Liver (tissue), 3 donors: ENCODE results near the gene PES1.

ENCODE experiments used
- ATF3 ChIP-seq: IDR thresholded peaks from 2 replicates; pipeline ENCODE4 v1.6.1; 2016; ENCODE audit warnings: antibody characterized with exemption
- CTCF ChIP-seq: fragments of 150-350 bp; IDR thresholded peaks from 2 replicates; pipeline ENCODE4 v1.5.1; 2017; ENCODE audit warnings: improper control_type of control experiment, low read depth, low read length; ENCODE audit not compliant: missing input control
- EGR1 ChIP-seq, 2 donors: IDR thresholded peaks; 2 replicates each; pipeline ENCODE4 v1.6.1; 2016 to 2018; ENCODE audit warnings: antibody characterized with exemption in 2 of 2, low read depth in 2 of 2
- FOXA1 ChIP-seq: IDR thresholded peaks from 2 replicates; pipeline ENCODE4 v1.6.1; 2016; ENCODE audit warnings: antibody characterized with exemption
- GABPA ChIP-seq, 2 donors: IDR thresholded peaks in 1 of 2; conservative IDR thresholded peaks in 1 of 2; 2 replicates each; pipeline ENCODE4 v1.6.1; 2016; ENCODE audit warnings: antibody characterized with exemption in 2 of 2, mild to moderate bottlenecking in 1 of 2, moderate library complexity in 1 of 2
- HNF4A ChIP-seq, 2 donors: conservative IDR thresholded peaks; 2 replicates each; pipeline ENCODE4 v1.6.1; 2016; ENCODE audit warnings: antibody characterized with exemption in 2 of 2, mild to moderate bottlenecking in 2 of 2
- JUND ChIP-seq, 2 donors: IDR thresholded peaks; 2 replicates each; pipeline ENCODE4 v1.6.1; 2016; ENCODE audit warnings: antibody characterized with exemption in 2 of 2
- RAD21 ChIP-seq, 2 donors: IDR thresholded peaks; 2 replicates each; pipeline ENCODE4 v1.6.1; 2016; ENCODE audit warnings: antibody characterized with exemption in 2 of 2, mild to moderate bottlenecking in 2 of 2
- SP1 ChIP-seq: IDR thresholded peaks from 2 replicates; pipeline ENCODE4 v1.6.1; 2018; ENCODE audit warnings: antibody characterized with exemption, mild to moderate bottlenecking
- YY1 ChIP-seq: IDR thresholded peaks from 2 replicates; pipeline ENCODE4 v1.6.1; 2016; ENCODE audit warnings: antibody characterized with exemption, mild to moderate bottlenecking
- ZBTB33 ChIP-seq: IDR thresholded peaks from 2 replicates; pipeline ENCODE4 v1.6.1; 2016; ENCODE audit warnings: antibody characterized with exemption
- TF ChIP-seq, protein P1 (sequence below): IDR thresholded peaks from 2 replicates; pipeline ENCODE4 v1.6.1; 2016; ENCODE audit warnings: antibody characterized with exemption
- donor health status: healthy.
- donor health status: healthy.

DNA sequence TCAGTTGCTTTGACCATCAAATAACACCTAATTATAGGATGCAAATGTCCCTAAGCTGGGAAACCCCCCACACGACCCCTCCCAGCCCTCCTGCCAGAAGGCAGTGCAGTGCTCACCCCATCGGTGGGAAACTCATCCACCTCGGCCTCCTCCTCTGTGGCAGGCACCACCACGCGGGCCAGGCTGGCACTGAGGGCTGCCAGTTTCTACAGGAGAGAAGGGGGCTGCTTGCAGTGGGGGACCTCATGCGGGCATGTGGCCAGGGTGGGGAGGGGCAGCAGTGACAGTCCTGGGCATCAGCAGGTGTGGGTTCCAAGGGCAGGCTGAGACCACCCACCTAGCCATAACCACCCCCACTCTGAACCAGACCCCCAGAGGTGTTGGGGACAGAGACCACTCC lies 10.8 kb downstream of the PES1 start:
- TF ChIP-seq, protein P1, sequence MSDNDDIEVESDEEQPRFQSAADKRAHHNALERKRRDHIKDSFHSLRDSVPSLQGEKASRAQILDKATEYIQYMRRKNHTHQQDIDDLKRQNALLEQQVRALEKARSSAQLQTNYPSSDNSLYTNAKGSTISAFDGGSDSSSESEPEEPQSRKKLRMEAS: no peak
- TF ChIP-seq ZBTB33: no peak
- no peak for TF ChIP-seq CTCF
- TF ChIP-seq SP1: no peak
- TF ChIP-seq YY1: no peak
- no peak for TF ChIP-seq GABPA (IDR thresholded peaks at IDR 0.05 in 1 of 2, conservative IDR thresholded peaks at IDR 0.05 in 1 of 2)
- no peak for TF ChIP-seq HNF4A (conservative IDR thresholded peaks at IDR 0.05)
- TF ChIP-seq EGR1 (IDR thresholded peaks at IDR 0.05; ENCODE audit: low read depth in 2 of 2): no peak
- no peak for TF ChIP-seq ATF3
- no peak for TF ChIP-seq JUND (IDR thresholded peaks at IDR 0.05)
- no peak for TF ChIP-seq FOXA1
- TF ChIP-seq RAD21 (IDR thresholded peaks at IDR 0.05): no peak
